GM18520 (cell line): Measurements from ENCODE around the gene HOXD10.
A peak's percentile ranks its signal among the peaks of the same experiment; 100 is the strongest.

Experiments used
- ATAC-seq: cut with Tn5 transposase; IDR thresholded peaks from one replicate; pipeline ENCODE4 v1.9.1; 2021; ENCODE audit not compliant: unreplicated experiment

Gene HOXD10

GRCh38 chr2:176095421-176095820, 21.2 kb upstream of the HOXD10 start:
- no peak for ATAC-seq

- no peak for ATAC-seq
Measured at GRCh38 chr2:176096243-176096985, 20.2 kb upstream of the HOXD10 start.

- peak; percentile 64 for ATAC-seq
Measured at GRCh38 chr2:176096986-176097819, 19.4 kb upstream of the HOXD10 start.

GRCh38 chr2:176097820-176098365, 18.7 kb upstream of the HOXD10 start:
- ATAC-seq: no peak

GRCh38 chr2:176098366-176099158, 18.0 kb upstream of the HOXD10 start:
- no peak for ATAC-seq

- no peak for ATAC-seq
Measured at GRCh38 chr2:176099159-176099727, 17.3 kb upstream of the HOXD10 start.

- no peak for ATAC-seq
Measured at GRCh38 chr2:176099728-176100546, 16.6 kb upstream of the HOXD10 start, which contains the start of gene HOXD12. TSS of gene HOXD12 (plus strand) at chr2:176099795. CDS start at chr2:176099802, 7 bp downstream.

GRCh38 chr2:176100547-176101140, 15.9 kb upstream of the HOXD10 start:
- no peak for ATAC-seq

GRCh38 chr2:176101216-176101830, 15.3 kb upstream of the HOXD10 start:
- ATAC-seq: no peak

- no peak for ATAC-seq
Measured at GRCh38 chr2:176101842-176102241, 14.7 kb upstream of the HOXD10 start.

GRCh38 chr2:176102309-176102866, 14.2 kb upstream of the HOXD10 start:
- ATAC-seq: no peak

GRCh38 chr2:176103194-176103593, 13.4 kb upstream of the HOXD10 start:
- ATAC-seq: no peak

- ATAC-seq: no peak
Measured at GRCh38 chr2:176103742-176104315, 12.7 kb upstream of the HOXD10 start.

- no peak for ATAC-seq
Measured at GRCh38 chr2:176104316-176105077, 12.1 kb upstream of the HOXD10 start.

- ATAC-seq: no peak
Measured at GRCh38 chr2:176105078-176105729, 11.4 kb upstream of the HOXD10 start.

- no peak for ATAC-seq
Measured at GRCh38 chr2:176105730-176106580, 10.6 kb upstream of the HOXD10 start.
